ENCODE results near the gene GXYLT2. TPM values are rescaled to one million over a fixed set of nuclear protein-coding genes. Genes with fewer than 3 reads are reported as not detected.
"Not testable (repeated sequence)": the region's sequence is repeated elsewhere in the genome, so short reads cannot be mapped to it uniquely, and the experiment has no call there.

The GXYLT2 gene
- total RNA-seq, 1 experiment from 2014 or later: 64.6 TPM

DNA sequence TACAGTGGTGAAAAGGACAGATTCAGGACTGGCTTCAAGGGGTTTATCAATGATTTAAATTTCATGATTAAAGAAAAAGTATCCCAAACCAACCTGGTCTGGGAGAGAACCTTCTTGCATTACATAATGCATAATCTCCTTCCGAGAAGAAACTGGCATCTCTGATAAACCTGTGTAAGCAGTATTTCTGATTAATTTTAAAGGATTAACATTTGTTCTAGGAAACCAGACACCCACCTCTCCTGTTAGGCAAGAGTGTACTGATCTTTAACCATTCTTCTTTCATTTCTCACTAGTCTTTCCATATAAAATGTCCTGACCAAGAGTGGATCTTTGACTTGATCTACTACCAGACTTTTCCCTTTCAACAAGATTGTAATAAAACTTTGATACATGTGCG is 85.9 kb downstream of the GXYLT2 start:
- DNase-seq (ENCODE audit: low read depth): no peak

DNA sequence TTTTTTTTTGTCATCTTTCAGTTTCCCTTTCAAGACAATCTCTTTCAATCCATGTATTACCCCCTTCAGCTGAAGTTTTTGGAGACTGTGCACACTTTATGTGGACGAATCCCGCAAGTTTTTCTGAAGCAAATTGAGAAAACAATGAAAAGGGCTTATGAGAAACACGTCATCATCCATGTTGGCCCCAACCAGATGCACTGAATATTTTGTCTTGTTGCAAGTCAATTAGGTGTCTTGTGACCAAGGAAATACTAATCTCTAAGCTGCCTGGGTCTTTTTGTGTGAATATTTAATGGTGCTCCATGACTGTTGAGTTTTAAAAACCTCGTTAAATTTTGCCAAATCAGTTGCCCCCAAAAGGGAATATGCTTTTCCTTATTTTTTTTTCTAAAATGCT is 87.1 kb downstream of the GXYLT2 start:
- no peak for DNase-seq (ENCODE audit: low read depth)

DNA sequence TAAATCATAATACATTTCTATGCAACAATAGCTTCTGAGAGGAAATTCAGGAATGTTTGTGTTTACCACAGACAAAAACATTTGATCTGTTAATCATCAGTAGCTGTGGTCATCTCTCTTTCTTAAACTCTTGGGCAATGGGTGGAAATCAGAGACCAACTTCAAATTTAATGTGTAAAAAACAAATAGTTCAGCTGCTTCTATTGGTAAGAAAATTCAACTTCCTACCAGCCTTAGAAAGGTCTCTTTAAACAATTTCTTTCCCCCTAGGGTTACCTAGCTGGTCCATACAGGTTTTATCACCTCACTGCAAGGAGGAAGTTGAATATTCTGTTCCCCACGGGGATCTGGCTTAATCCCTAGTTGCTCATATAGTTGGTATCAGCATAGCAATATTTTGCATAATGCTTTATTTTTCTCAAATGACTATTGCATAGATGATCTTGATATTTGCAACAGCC is 88.5 kb downstream of the GXYLT2 start:
- DNase-seq (ENCODE audit: low read depth): no peak

DNA sequence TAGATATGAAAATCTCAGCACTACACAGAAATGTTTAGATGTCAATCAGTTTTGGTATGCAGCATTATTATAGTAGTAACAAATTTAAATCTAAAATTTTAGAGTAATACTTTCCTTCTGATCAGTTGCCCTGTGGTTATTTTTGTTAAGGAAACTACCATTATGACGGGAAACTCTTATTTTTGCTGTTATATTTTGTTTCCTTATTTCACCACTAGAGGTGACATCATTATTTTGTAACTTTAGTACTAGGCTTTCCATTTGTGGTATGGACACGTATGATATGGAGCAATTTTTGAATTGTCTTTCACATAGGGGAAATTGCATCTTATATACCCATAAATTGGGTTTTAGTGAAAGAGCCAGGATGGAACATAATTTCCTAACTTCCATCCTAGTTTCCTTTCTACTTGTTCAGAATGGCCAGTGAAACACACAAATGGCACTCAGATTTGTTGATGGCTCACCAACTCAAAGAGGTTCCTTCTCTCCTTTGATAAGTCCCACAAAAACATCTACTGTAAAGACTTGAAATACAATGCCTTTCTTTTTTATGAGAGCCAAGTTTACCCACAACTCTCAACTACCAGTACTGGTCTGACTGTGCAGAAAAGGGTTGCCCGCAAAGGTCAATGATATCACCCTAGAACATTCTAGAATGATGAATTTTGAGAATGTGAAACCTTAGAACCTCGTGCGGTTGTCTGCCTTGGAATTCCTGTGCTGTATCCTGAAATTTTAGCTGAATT is 89.4 kb downstream of the GXYLT2 start:
- peak; percentile 64 for DNase-seq (ENCODE audit: low read depth)

DNA sequence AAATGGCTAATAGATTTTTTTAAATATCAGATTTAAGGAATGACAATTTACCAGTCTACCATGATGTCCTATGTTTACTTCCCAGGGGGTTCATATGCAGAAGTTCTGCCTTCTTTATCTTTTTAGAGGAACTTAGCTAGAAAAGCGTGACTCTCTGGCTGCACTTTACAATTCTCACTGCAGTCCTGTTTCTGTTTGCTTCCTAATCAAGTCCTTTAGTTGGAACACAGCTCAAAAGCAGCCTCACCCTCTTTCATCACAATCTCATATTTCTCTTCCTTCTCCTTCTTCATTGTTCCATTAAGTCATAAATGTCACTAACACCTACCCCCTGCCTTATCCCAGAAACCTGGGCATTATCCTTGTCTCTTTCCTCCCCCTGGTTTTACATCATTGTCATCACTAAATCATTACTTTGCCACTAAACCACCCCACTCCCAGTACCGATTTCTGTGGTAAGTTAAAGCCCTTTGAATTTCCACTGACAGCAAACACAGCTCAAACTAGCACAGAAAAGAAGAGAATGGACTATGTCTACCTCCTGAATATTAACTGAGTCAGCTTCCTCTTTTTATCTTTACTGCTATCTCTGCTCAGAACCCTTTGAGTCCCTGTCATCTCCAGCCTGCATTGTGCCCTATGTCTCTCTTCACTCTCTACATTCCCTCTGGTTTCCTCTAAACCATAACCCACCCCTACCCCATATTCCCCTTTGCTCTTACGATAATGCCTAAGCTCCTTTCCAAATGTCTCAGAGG is 94.9 kb downstream of the GXYLT2 start:
- no peak for DNase-seq (ENCODE audit: low read depth)

DNA sequence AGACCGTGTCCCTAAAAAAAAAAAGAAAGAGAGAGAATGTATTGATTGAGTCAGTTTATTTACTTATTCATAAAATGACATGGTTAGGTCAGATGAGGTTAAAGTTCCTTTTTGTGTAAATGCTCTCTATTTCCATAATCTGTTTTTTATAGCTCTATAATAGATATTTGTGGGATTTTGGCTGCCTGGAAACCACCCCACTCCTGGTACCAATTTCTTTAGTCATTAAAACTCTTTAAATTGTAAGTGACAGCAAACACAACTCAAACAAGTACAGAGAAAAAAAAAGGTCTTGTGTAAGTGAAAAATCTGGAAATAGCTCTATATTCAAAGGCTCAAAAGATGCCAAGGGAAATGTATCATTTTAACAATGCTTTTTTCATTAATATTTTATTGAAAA is 97.7 kb downstream of the GXYLT2 start:
- DNase-seq (ENCODE audit: low read depth): no peak

DNA sequence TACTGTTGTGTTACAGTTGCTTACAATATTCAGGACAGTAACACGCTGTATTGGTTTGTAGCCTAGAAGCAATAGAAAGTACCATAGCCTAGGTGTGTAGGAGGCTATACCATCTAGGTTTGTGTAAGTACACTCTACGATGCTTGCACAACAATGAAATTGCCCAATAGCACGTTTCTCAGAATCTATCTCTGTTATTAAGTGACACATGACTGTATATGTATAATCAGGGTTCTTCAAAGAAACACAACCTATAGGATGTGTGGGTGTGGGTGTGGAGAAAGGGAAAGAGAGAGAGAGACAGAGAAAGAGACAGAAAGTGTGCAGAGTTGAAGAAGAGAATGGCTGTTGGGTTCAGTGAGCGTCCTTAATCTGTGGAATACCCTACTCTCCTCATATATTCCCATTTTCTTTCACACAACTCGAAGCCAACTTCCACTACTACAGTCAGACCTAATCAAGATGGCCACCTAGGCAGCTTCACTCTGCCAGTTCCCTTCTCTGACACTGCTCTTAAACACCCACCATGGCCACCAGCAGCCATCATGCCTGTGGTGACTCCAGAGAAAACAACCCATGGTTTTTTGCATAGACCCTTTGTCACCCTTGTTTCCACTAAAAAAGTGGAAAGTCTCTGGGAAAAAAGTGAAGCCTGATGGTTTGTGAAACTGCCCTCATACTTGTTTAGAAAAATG is 103.0 kb downstream of the GXYLT2 start:
- no peak for DNase-seq (ENCODE audit: low read depth)

DNA sequence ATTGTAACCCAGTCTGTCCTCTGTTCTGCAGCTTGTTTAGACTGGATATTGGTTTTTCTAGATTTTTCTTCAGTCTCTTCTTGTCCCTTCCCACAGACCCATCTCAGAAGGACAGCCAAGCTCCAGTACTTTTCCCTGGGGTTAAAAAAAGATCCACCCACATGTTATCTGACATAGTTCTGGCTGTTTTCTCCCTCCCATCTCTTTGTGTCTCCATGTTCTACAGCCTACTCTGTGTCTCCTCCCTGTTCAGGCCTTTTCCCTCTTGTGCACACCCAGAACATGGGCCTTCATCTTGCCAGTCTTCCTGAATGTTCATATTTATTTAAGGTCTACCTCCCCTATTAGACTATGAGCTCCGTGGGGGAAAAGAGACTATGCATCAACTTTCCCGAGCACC is 103.7 kb downstream of the GXYLT2 start:
- no peak for DNase-seq (ENCODE audit: low read depth)

DNA sequence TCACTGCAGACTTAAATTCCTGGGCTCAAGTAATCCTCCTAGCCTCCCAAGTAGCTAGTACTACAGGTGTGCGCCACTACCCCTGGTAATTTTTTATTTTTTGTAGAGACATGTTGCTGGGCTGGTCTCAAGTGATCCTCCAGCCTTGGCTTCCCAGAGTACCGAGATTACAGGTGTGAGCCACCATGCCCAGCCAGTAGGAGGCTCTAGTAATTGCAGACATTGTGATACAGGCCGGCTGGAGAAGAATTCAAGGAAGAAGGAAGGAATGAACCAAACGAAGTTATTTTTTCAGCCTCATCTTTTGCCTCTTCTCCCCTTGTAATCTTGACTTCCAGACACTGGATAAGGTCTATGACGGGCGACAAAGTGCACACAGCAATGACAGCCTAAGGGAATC is 105.5 kb downstream of the GXYLT2 start:
- no peak for DNase-seq (ENCODE audit: low read depth)

DNA sequence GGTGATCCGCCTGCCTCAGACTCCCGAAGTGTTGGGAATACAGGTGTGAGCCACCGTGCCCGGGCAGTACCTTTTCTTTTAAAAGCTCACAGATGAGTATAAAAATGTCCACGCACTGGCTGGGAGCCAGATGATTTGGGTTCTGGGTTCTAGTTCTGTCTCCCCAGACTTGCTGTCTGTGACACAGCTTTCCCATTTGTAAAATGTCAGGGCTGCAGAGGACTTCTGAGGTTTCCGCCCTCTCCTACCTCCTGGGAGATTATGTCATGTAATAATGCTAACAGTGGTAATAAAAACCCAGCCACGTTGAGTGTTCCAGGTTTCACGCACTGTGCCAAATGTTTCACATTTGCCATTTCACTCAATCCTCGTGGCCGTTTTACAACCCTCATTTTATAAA is 107.5 kb downstream of the GXYLT2 start:
- no peak for DNase-seq (ENCODE audit: low read depth)

DNA sequence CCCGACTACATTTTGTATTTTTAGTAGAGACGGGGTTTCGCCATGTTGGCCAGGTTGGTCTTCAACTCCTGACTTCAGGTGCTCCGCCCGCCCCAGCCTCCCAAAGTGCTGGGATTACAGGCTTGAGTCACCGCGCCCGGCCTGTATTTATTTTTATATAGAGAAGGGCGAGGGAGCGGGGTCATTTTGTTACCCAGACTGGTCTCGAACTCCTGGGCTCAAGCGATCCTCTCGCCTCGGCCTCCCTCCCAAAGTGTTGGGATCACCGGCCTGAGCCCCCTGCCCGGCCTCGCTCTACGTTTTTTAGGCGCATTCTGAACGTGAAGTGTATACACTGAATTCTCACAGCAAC is 108.3 kb downstream of the GXYLT2 start:
- DNase-seq (ENCODE audit: low read depth): no peak

DNA sequence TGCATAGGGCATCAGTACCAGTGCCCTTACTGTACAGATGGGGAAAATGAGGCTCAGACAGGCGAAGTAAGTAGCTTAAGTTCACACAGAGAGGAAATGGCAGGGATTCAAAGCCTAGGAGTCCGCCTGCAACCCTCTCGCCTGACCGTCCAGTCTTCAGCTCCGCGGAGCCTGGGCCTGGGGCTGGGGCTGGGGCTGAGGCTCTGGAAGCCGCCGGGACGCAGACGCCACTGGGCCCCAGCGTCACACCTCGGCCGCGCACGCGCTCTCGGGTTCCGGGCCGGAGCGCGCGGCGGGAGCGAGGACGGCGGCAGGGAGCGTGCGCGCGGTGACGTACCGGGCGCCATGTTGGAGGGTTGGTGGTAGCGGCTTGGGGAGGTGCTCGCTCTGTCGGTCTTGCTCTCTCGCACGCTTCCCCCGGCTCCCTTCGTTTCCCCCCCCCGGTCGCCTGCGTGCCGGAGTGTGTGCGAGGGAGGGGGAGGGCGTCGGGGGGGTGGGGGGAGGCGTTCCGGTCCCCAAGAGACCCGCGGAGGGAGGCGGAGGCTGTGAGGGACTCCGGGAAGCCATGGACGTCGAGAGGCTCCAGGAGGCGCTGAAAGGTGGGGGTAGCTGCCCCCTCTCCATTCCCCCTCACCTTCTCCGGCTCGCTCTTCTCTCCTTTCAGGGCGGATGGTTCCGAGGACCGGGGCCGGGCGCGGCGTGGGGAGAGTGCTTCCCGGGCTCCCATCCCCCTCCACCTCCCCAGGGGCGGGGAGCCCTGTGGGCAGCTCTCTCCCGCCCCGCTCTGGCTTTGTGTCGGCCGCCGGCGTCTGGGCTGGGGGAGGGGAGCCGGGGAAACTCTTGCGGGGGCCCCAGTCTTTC is 108.9 kb downstream of the GXYLT2 start, which contains the start of gene PPP4R2:
Gene PPP4R2 (plus strand): TSS at position 339 of the 861 bp plus-strand sequence. CDS start 227 bp downstream, at position 566.
- DNase-seq (ENCODE audit: low read depth): peak; percentile 90

DNA sequence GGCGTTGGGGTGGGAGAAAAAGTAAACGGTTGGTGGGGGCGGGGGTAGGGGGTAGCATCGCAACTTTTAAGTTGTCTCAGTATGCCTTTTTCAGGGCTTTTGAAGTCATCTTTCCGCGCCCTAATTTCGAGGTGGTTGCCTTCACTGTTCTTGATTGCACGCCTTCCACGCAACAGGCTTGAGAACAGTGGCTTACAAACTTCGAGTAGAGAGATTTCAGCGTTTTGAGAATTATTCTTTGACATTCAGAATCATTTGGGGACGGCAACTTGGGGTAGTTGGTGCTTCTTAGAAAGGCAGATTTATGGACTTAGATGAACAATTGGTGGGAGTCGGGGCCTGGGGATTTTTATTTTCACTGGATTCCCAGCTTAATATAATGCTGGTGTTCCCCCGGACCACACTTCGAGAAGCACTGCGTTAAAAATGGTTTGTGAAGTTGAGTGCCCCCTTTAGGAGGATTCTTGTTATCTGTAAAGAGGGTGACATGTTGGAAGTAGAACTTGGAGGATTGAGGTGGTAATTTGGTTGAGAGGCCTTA is 109.6 kb downstream of the GXYLT2 start:
- peak; percentile 73 for DNase-seq (ENCODE audit: low read depth)

DNA sequence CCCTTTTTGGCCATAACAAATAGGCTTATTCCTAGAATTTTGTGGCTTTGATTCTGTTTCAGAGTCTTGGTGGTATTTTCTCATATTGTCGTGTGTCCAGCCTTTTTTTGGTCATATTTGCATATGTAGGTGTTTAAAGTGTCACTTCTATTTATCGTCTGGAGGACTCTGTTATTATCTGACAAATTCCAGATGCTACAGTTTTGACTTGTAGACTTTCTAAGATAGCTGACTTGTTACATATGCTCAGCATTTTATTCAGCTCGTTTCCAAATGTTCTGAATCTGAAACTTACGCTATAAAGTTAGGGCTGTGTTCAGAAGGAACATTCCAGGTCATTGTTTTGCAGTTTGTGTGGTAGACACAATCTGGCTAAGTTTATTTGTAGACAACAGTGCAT is 110.6 kb downstream of the GXYLT2 start:
- DNase-seq (ENCODE audit: low read depth): no peak

DNA sequence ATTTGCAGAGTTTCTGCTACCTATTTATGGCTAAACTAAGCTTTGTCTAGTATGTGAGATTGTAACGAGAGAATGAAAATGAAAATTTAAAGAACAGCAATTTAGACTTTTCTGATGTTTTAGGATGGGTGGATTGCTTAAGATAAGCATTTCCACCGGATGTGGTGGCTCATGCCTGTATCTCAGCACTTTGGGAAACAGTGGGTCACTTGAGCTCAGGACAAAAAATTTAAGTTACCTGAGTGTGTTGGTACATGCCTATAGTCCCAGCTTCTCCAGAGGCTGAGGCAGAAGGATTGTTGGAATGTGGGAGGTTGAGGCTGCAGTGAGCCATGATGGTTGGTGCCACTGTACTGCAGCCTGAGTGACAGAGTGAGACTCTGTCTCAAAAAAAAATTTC is 112.1 kb downstream of the GXYLT2 start:
- DNase-seq (ENCODE audit: low read depth): no peak

DNA sequence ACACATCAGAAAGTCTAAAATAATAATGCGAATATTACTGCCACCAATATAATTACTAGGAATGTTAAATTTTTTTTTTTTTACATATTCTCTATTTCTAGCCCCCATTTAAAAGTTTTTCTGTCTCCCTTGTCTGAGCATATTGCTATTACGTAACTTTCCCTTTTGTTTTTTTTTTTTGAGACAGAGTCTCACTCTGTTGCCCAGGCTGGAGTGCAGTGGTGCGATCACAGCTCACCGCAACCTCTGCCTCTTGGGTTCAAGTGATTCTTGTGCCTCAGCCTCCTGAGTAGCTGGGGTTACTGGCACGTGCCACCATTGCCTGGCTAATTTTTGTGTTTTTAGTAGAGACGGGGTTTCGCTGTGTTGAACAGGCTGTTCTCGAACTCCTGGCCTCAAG is 115.2 kb downstream of the GXYLT2 start:
- not testable (repeated sequence) for DNase-seq (ENCODE audit: low read depth)

DNA sequence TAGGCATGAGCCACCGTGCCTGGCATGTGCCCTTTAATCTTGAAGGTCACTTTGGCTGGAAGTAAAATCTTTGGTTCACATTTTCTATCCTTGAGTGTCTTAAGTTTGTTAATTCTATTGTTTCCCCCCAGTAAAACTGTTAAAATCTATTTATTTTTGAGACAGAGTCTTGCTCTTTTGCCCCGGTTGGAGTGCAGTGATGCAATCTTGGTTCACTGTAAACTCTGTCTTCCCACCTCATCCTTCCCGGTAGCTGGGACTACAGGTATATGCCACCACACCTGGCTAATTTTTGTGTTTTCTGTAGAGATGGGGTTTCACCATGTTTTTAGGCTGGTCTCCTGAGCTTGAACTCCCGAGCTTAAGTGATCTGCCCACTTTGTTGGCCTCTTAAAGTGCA is 116.5 kb downstream of the GXYLT2 start:
- no peak for DNase-seq (ENCODE audit: low read depth)

DNA sequence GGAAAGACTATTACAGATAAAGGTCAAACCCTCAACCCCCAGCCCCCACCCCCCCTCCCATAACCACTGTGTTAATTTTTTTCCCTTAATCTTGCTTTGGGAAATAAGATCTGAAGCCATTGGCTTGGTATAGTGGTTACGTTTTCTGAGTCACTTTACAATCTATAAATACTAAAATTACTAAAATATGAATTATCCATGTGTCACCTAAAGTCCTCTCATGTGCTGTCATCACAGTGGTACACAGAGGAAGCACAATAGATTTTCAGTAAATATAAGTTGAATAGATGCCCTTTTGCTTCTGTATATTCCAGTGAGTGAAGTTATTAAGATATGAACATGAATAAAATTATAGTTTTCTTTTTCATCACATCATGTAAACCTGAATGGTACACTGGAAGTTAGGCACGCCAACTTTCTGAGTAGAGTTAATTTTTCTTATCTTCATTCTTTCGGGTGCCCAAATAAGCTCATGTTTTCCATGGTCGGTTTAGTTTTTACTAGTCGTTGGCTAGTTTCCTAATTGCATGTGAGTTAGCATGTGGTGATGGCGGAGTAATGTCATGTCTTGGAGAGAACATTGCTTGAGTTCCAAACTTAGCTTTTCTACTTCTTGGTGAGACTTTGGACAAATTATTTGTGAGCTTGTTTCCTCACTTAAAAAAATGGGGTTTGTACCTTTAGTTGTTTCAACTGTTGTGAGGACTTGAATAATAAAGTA is 120.3 kb downstream of the GXYLT2 start:
- DNase-seq (ENCODE audit: low read depth): no peak

DNA sequence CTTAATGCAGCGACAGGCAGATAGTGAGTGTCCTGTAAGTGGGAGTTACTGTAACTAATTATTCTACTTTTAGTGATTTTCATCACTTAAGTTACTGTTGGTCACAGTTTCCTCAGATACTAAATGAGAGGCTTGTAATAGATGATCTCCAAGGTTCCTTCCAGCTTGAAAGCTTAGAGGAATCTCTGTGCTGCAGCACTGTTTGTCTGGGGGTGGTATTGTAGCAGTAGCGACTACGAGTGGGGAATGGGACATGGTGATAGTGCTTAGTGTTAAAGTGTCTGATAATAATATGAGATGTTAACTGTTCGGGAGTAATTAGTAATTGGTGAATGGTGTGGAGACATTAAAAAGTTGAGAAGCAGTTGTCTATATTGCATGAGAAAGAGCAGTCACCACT is 121.2 kb downstream of the GXYLT2 start:
- DNase-seq (ENCODE audit: low read depth): no peak

DNA sequence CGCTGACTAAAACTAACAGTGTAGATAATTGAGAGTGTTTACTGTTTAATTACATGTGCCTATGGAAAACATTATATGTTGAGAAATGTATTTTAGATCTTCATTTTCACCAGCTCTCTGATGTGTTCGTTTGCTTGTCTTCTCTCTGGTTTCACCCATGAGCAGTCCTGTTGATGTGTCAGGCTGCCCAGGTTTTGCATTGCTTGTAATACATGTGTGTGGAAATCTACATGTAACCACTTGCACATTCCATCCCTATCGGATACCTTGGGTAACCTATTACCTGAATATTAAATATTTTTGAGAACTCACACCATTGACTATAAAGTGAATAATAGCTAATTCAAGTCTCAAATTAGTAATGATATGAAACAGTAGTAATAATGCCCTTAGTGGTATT is 121.9 kb downstream of the GXYLT2 start:
- no peak for DNase-seq (ENCODE audit: low read depth)

DNA sequence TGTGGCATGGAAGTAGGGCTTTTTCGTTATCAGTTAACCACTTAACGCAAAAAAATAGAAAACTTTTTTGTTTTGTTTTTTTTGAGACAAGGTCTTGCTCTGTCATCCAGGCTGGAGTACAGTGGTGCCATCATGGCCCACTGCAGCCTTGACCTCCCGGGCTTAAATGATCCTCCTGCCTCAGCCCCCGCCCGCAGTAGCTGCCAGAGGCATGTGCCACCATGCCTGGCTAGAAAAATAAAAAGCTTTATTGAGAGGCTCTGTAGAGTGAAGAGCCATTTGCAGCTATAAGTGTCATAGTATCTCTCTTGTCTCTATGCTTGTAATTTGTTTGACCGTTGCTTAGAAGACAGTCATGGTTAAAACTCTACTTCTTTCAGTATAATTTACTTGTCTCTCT is 122.3 kb downstream of the GXYLT2 start:
- no peak for DNase-seq (ENCODE audit: low read depth)
